Measurements from ENCODE around the gene PPIE.
A peak's percentile ranks its signal among the peaks of the same experiment; 100 is the strongest.
"Not testable (repeated sequence)": the region's sequence is repeated elsewhere in the genome, so short reads cannot be mapped to it uniquely, and the experiment has no call there.

The PPIE gene

DNA sequence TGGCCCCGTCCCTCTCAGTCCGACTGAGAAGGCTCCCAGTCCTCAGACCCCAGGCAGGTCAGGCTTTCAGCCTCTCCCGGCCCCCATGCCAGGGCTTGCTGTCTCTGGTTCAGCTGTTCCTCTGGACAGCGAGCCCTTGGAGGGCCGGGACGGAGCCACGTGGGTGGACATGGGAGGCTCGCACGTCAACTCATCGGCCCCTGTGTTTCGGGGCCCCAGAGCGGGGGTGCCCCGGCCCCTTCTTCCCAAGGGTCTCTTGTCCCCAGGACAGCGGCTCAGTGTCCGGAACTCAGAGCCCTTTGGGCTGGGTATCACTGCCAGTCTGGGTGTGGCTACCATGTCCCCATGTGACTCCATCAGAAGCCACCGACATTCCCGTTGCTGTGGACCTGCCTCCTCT is 39.2 kb downstream of the PPIE start:
- DNase-seq (ENCODE audit: low spot score) = not testable (repeated sequence)

- not testable (repeated sequence) for DNase-seq (ENCODE audit: low spot score)
These were observed 39.9 kb downstream of the PPIE start for GRCh38 chr1:39778463-39779099.

DNA sequence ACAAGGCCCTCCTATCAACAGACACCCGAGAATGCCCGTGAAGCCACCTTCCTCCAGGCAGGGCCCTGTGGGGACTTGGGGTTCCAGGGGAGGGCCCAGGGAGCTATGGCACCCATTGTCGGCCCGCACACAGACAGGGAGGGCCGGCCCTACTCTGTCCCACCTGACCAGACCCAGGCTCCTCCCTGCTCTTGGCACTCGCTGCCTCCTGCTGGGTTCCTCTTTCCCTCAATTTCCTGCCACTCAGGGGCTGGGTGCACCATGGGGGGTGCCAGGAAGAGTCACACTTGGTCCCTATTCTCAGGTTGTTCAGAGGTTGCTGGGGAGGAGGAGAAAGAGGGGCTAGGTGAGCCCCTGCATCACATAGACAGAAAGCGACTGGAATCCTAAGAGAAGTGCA is 40.5 kb downstream of the PPIE start:
- no peak for DNase-seq (ENCODE audit: low spot score)

DNA sequence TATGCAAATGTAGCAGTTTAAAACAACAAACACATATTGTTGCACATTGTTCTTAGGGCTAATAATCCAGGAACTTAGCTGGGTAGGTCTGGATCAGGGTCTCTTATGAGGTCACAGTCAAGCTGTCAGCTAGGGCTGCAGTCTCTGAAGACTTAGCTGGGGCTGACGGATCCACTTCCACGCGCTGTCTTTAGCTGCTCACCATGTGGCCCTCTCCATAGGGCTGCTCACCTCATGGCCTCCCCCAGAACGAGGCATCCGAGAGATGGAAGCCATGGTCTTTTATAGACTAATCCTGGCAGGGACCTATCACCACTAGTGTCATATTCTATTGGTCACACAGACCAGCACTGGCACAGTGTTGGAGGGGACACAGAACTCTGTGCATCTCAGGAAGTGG is 41.1 kb downstream of the PPIE start:
- no peak for DNase-seq (ENCODE audit: low spot score)

- no peak for DNase-seq (ENCODE audit: low spot score)
These were observed 42.6 kb downstream of the PPIE start for GRCh38 chr1:39781349-39781715.

DNA sequence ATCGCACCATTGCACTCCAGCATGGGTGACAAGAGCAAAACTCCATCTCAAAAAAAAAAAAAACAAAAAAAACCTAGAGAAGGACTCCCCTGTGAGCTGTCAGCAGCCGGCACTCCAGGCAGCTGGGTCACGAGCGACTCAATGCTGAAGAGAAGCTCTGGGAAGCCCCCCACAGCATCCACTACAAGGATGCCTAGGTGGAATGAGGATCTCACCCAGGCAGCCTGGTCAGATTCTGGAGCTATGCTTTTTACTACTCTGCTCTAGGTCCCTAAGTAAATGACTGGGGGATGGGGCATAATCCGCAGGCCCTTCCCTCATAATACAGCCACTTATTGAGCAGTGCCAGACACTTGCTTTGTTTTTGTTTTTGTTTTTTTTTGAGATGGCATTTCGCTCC is 43.4 kb downstream of the PPIE start:
- no peak for DNase-seq (ENCODE audit: low spot score)

DNA sequence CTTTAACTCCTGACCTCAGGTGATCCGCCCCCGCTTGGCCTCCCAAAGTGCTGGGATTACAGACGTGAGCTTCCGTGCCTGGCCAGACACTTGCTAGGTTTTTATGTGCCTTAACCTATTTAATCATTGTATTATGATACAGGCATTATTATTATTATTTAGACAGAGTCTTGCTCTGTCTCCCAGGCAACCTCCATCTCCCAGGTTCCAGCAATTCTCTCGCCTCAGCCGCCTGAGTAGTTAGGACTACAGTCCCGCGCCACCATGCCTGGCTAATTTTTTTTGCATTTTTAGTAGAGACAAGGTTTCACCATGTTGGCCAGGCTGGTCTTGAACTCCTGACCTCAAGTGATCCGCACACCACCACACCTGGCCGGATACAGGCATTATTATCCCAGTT is 44.0 kb downstream of the PPIE start:
- DNase-seq (ENCODE audit: low spot score) = not testable (repeated sequence)

DNA sequence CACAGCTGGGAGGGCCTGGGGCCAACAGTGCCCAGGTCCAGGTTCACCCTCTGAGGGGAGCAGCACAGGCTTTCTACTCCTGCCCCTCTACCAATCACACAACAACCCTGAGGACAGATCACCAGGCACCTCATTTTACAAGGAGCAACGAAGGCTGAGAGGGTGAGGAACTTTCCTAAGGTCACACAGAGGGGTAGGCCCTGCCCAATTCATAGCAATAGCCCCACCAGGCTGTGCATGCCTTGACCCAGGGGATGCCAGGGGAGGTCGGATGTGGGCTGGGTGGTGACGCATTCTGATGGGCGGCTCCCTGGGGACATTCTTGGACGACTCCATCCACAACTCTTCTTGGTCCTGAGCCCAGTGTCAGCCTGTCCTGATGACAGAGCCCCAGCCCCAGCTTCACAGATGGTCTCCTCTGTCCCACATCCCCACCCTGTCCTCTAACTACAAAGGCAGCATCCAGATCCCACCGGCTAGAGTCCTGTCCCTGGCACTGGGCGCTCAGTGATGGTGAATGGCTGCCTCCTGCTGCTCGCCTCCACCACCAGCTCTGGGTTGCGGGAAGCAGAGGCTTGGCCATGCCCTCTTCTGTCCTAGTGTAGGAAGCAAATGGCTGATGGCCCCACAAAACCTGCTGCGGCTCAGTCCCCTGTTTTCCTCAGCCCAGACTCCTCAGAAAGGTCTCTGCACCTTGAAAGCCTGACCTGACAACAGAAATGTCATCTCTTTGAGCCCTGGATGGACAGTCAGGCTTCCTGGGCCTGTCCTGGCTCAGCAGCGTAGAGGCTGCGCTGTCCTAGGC is 47.8 kb downstream of the PPIE start:
- DNase-seq (ENCODE audit: low spot score) = not testable (repeated sequence)

DNA sequence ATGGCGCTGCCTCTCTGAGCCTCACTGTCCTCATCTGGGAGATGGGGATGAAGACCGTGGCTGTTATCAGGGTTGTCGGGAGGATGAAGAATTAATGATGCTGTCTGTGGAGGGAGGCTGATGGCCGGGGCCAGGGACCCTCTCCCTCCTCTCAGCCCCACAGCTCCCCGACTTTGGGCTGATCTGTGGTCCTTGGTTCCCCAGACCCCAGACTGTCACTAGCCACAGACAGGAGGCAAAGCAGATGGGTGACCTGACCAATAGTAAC is 48.4 kb downstream of the PPIE start:
- not testable (repeated sequence) for DNase-seq (ENCODE audit: low spot score)

GRCh38 chr1:39787468-39787867 is 48.8 kb downstream of the PPIE start:
- DNase-seq (ENCODE audit: low spot score) = no peak

DNA sequence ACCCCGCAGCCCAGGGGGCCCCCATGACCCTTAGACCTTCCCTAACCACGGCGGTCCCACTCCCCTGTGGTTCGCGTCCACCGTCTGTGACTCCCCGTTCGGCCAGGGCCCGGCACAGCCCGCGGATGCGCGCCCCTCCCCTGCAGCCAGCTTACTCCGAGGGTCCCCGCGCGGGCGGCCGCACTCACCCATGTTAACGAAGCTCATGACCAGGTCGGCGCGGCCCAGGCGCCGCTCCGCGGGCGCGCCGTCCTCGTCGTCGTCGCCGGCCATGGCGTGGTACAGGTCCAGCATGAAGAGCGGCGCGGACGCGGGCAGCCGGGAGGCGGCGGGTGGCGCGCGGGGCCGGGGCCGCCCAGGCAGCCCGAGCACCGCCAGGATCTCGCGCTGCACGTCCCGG is 49.3 kb downstream of the PPIE start:
- DNase-seq (ENCODE audit: low spot score) = not testable (repeated sequence)

- DNase-seq (ENCODE audit: low spot score) = no peak
These were observed 49.7 kb downstream of the PPIE start for GRCh38 chr1:39788426-39788757.

DNA sequence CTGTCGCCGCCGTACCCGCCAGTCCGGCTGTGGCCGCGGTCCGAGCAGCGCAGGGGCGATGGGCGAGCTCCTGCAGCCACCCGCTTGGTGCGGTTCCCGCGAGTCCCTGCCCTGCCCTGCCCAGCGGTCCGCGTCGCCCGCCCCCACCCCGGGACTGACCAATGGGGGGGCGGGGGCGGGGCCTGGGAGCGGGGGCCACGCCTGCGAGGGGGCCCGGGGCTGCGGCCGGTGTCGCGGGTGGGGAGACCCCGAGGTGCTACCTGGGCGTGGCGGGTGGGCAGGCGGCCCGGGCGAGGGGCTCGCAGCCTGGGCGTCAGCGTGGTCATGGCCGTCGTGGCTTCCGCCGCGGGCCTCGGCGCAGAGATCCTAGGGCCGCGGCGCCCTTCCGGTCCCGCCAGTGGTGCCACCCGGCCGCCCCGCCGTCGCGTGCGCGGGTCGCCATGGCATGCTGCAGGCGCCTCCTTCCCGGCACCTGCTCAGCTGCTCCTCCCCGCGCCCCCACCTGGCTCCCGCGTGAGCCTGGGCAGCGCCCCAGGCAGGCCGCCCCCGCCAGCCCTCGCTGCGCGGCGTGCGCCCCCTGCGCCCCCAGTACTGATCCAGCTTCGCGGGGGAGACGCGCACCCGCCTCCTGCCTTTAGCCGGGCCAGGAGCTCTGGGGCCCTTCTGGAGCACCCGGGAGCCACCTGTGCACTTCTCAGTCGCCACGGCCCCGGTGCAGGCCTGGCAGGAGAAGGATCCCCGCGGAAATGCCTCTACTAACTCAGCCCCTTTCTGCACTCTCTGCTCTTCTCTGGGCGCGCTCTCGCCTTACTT is 50.3 kb downstream of the PPIE start, which contains the start of gene BMP8B:
BMP8B (minus strand) TSS at position 108 of the 813 bp plus-strand sequence. CDS start 380 bp downstream, outside the sequence.
- DNase-seq (ENCODE audit: low spot score) = peak; percentile 28

DNA sequence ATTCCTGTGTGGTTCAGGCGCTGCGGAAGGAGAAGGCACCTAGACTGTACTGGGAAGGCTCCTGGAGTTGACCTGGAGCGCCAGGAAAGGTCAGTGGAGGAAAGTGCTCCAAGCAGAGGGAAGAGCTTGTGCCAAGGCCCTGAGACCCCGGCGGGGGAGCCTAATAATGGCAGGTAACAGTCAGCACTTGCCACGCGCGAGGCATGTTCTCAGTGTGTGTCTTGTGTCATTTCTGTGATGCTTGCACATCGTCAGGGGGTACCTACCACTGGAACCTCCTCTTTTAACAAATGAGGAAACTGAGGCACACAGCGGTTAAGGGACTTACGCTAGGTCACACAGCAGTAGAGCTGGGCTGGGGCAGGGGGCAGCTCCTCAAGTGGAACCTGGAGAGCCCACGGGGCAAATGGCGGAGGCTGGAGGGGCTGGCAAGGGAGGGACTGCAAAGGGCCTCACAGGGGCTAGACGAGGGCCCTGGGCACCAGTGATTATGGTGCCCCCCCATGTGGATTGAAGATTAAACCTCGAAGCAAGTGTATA is 51.0 kb downstream of the PPIE start:
- no peak for DNase-seq (ENCODE audit: low spot score)

DNA sequence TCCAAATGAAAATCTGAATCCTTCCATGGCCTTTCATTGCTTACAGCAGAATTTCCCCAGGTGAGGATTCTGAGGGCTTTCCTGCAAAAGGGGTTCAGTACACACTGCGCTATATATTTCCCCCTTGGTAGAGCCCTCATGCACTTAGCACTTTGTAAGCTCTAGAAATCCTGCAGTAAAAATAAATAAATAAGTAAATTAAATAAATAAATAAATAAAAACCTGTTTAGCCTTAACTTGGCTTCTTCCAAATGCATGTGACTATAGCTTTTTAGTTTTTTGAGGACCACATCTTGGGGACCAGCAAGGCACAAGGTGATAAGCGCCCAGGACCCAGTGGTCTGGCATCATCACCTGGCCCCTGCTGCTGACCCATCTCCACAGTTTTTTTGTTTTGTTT is 53.2 kb downstream of the PPIE start:
- DNase-seq (ENCODE audit: low spot score) = no peak

- DNase-seq (ENCODE audit: low spot score) = no peak
These were observed 57.0 kb downstream of the PPIE start for GRCh38 chr1:39795651-39796050.

- not testable (repeated sequence) for DNase-seq (ENCODE audit: low spot score)
These were observed 60.4 kb downstream of the PPIE start for GRCh38 chr1:39798859-39799769.

DNA sequence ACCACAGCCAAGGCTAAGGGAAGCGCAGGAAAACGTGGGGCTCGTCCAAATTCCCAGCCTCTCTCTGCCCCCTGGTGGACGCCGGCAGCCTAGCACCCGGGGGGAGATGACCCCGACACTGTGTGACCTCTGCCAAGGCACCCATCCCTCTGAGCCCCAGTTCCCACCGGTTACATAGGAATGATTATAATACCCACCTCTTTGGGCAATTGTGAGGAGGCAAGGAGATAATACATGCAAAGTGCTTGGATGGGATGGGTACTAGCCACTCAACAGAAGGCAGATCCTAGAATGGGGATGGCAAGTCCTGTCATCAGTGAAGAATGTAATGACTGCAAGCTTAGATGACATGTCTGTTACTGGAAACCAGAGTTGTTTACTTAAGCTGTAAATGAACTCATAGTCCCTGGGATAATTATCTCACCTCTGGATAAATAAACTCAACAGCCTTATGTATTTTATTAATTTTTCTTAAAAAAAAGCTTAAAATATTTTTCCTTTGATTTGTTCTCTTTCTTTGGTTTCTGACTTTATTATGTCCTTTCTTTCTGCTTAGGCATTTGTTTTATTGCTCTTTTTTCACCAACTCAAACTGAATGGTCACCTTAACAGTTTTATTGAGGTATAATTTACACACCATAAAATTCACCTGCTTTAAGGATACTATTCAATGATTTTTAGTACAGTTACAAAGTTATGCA is 61.2 kb downstream of the PPIE start:
- peak; percentile 37 for DNase-seq (ENCODE audit: low spot score)

DNA sequence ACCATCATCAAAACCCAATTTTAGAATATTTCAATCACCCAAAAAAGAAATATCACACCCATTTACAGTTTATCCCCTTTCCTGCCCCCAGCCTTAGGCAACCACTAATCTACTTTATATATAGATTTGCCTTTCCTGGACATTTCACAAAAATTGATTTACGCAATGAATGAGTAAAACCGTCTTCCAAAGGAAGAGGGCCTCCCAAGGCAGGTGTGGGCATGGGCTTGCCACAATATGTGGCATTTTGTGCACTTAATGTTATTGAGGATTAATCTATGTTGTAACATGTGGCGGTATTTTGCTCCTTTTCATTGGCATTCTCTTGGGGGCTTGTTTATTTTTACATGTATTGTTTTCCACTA is 61.8 kb downstream of the PPIE start:
- no peak for DNase-seq (ENCODE audit: low spot score)

DNA sequence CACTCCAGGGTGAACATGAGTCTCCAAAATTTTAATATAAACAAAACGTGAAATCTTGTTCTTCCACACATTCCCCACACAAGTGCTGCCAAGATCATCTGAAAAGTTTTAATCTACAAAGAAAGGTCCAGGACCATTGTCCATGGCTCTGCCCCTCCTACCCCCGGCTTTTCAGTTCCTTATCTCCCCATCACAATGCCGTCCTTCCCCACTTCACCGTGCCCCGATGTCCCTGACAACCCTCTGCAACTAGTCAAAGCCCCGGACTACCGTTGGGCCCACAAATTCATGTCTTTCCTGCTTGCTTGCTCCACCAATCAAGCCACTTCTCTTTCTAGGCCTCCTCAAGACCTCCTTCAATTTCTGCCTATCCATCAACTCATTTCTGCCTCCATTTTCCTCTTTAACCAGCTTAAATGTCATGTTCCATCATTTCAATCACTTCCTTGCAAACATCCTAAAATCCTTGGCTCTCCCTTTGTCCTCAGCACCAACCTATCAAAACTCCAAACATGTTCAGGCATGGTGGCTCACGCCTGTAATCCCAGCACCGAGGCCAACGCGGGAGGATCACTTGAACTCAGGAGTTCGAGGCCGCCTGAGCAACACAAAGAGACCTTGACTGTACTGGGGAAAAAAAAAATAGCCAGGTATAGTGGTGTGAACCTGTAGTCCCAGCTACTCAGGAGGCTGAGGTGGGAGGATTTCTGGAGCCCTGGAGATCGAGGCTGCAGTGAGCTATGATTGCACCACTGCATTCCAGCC is 64.0 kb downstream of the PPIE start:
- no peak for DNase-seq (ENCODE audit: low spot score)
